ENCODE data around the gene KRT71. TPM values are rescaled to one million over a fixed set of nuclear protein-coding genes. Genes with fewer than 3 reads are reported as not detected.

The KRT71 gene
- total RNA-seq, 1 experiment from 2014 or later, result not detected

DNA sequence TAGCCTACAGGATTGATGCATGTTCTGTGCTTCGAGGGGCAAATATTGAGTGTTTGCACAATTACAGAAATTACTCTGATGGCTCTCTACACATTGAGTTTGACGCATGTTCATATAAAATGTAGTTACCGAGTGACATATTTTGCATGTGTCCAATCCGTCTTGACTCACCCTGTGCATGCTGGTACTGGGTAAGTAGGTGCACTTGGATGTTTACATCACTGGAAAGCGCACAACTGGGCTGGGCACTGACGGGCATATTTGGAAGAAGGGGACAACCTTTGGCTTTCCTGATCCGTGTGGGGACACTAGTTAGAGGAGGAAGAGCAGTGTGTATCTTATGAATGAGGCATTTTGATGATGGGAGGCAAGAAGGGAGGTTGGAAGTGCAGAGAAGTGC, 55.0 kb downstream of the KRT71 start:
- no peak for DNase-seq (ENCODE audit: low read depth)

DNA sequence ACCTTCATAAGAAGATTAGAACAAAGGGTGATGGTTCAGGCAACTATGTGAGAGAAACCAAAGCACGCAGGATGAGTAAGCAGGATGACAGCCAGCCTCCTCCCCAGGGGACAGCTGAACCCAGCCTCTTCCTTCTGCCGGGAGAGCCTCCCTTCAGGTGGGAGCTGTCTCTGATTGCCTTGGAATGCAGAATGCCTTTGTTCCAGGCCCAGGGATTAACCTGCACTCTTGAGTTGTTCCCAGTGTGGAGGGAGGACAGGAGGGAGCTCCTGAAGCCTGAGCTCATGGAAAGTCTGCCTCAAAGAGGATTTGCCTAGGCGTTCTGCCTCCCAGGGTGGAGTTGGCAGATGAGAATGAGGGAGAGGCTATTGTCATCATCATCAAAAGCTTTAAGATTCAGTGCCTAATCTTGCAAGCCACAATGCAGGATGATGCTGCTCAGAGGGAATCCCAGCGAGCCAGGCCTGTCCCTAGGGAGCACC, 56.3 kb downstream of the KRT71 start:
- DNase-seq (ENCODE audit: low read depth), result peak; percentile 92

DNA sequence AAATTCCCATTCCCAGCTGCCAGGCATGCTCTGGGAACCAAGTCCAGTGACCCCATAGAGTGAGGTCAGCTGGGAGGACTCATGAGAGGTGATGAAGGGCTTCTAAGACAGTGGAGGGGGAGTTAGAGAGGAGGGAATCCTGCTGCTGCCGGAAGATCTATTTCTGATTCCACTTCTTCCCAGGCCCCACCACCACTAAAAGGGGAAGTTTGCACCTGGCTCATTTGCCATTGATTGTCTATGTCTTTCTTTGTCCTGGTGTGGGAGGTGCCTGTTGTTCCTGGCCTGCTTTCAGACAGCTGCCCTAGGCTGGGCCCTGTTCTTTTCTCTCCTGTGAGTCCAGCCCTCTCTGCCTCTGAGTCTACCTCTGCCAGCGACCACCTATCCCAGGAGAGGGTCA, 56.9 kb downstream of the KRT71 start:
- peak; percentile 71 for DNase-seq (ENCODE audit: low read depth)

DNA sequence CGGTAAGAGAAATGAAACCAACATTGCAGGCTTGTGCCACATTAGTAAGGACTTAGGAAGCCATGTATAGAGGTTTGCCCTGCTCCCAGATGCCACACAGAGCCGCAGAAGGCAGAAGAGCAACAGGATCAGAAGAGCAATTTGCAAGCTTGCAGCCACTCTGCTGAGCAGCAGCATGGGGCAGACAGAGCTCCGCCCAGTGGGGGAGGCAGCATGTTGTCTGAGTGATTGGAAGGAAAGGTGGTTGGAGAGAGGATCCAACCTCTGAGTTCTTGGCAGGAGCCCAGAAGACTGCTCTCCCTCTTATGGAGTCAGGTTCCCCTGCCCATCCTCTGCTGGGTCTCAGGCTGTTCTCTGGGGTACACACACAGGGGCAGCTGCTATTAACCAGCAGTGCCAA, 57.6 kb downstream of the KRT71 start:
- DNase-seq (ENCODE audit: low read depth), result peak; percentile 71

DNA sequence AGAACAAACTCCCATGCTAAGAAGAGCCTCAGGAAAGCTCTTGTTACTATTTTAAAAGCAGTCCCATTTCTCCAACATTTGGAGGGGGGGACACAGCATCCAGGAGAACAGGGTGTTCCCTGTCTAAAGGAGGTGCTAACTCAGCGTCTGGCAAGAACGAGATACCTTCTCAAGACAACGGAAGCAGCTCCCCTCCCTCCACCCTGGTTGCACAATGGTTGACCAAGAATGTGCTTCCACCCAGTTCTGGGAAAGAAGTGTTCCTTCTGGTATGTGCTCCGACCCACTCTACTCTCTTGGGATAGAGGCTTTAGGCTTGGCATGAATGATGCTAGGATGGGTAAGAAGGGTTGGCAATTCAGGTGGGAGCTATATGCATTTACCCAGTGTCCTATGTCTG, 58.4 kb downstream of the KRT71 start:
- peak; percentile 84 for DNase-seq (ENCODE audit: low read depth)

DNA sequence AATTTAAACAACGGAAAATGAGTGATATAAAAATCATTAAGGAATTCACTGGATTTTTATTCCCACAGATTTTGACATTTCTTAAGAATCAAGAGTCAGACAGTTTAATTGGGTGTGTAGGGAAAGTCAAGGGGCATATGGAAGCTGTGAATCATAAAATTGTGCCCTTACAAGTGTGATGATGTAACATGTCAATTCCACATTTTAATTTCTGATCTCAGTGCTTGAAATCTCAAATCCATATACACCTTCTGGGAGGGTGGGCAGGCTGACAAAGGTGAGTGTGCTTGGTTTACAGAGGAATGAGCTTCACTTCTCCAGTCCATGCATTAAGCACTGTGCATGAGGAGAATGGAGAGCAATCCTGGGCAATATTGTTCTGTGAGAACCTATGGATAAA, 58.8 kb downstream of the KRT71 start:
- DNase-seq (ENCODE audit: low read depth), result no peak

Other genes with a start within 250 kb of the KRT71 start
- gene KRT83, start 231.7 kb downstream of the KRT71 start, total RNA-seq (2014; rRNA removed), result not detected in 2 replicates
- gene KRT85, start 185.7 kb downstream of the KRT71 start, total RNA-seq (2014; rRNA removed), result not detected in 2 replicates
- gene KRT84, start 167.5 kb downstream of the KRT71 start, total RNA-seq (2014; rRNA removed), result not detected in 2 replicates
- gene KRT82, start 146.8 kb downstream of the KRT71 start, total RNA-seq (2014; rRNA removed), result not detected in 2 replicates
- not detected in 2 replicates for gene KRT75, start 118.8 kb downstream of the KRT71 start, total RNA-seq (2014; rRNA removed)
- gene KRT6B, start 101.0 kb downstream of the KRT71 start, total RNA-seq (2014; rRNA removed), result not detected in 2 replicates
- not detected in 2 replicates for gene KRT6C, start 79.3 kb downstream of the KRT71 start, total RNA-seq (2014; rRNA removed)
- not detected in 2 replicates for gene KRT6A, start 59.9 kb downstream of the KRT71 start, total RNA-seq (2014; rRNA removed)
- gene KRT5, start 32.8 kb downstream of the KRT71 start, total RNA-seq (2014; rRNA removed), result not detected in 2 replicates
- not detected in 2 replicates for gene KRT74, start 20.7 kb upstream of the KRT71 start, total RNA-seq (2014; rRNA removed)
- not detected in 2 replicates for gene KRT72, start 48.3 kb upstream of the KRT71 start, total RNA-seq (2014; rRNA removed)
- gene KRT73, start 65.4 kb upstream of the KRT71 start, total RNA-seq (2014; rRNA removed), result not detected in 2 replicates
- not detected in 2 replicates for gene KRT2, start 99.1 kb upstream of the KRT71 start, total RNA-seq (2014; rRNA removed)
- gene KRT1, start 127.3 kb upstream of the KRT71 start, total RNA-seq (2014; rRNA removed), result not detected in 2 replicates
- not detected in 2 replicates for gene KRT77, start 150.4 kb upstream of the KRT71 start, total RNA-seq (2014; rRNA removed)
- gene KRT76, start 224.2 kb upstream of the KRT71 start, total RNA-seq (2014; rRNA removed), result not detected in 2 replicates
- gene KRT3, start 243.0 kb upstream of the KRT71 start, total RNA-seq (2014; rRNA removed), result not detected in 2 replicates

Data from LHCN-M2 (cell line).